ENCODE measurements around the gene ABL1. TPM values are rescaled to one million over a fixed set of nuclear protein-coding genes. Genes with fewer than 3 reads are reported as not detected.
A peak's percentile ranks its signal among the peaks of the same experiment; 100 is the strongest.

The ABL1 gene
- total RNA-seq, 6 experiments from 2014 or later: 56.0 to 63.5 (median 62.8) TPM

- no peak for TF ChIP-seq CTCF (IDR thresholded peaks at IDR 0.05)
- H3K4me3 Mint-ChIP-seq: no peak overlapping the region
- no peak for DNase-seq
- H3K27me3 Mint-ChIP-seq (ENCODE audit: insufficient read depth): no peaks in the 10 kb centered on the region
- peaks cover 7% of the 10 kb centered on the region for H3K9me3 Mint-ChIP-seq
- H3K36me3 Mint-ChIP-seq (ENCODE audit: low read depth): peaks cover 8% of the 10 kb centered on the region
- peaks cover 36% of the 10 kb centered on the region for H3K4me1 Mint-ChIP-seq (ENCODE audit: low read depth)
- H3K27ac Mint-ChIP-seq: peak overlapping the region; percentile 87
These were observed 11.6 kb upstream of the ABL1 start for GRCh38 chr9:130823435-130823834.

DNA sequence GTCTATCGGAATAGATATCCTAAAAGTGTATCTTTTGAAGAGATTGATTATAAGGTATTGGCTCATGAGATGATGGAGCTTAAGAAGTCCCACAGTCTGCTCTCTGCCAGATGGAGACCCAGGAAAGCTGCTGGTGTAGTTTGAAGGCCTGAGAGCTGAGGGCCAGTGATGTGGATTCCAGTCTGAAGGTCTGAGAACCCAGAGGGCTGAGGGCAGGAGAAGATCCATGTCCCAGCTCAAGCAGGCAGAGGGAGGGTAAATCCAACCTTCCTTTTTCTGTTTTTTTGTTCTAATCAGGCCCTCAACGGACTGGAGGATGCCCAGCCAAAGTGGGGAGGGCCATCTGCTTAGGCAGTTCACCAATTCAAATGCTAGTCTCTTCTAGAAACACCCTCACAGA lies 11.0 kb upstream of the ABL1 start:
- Mint-ChIP-seq H3K4me1 (ENCODE audit: low read depth) (peaks cover 36% of the 10 kb centered on the region), H3K27ac (peak overlapping the region; percentile 87), H3K27me3 (ENCODE audit: insufficient read depth) (no peaks in the 10 kb centered on the region), H3K36me3 (ENCODE audit: low read depth) (peaks cover 14% of the 10 kb centered on the region), H3K9me3 (peaks cover 13% of the 10 kb centered on the region), H3K4me3 (peak overlapping the region; percentile 72)
- TF ChIP-seq CTCF (IDR thresholded peaks at IDR 0.05): no peak
- no peak for DNase-seq

DNA sequence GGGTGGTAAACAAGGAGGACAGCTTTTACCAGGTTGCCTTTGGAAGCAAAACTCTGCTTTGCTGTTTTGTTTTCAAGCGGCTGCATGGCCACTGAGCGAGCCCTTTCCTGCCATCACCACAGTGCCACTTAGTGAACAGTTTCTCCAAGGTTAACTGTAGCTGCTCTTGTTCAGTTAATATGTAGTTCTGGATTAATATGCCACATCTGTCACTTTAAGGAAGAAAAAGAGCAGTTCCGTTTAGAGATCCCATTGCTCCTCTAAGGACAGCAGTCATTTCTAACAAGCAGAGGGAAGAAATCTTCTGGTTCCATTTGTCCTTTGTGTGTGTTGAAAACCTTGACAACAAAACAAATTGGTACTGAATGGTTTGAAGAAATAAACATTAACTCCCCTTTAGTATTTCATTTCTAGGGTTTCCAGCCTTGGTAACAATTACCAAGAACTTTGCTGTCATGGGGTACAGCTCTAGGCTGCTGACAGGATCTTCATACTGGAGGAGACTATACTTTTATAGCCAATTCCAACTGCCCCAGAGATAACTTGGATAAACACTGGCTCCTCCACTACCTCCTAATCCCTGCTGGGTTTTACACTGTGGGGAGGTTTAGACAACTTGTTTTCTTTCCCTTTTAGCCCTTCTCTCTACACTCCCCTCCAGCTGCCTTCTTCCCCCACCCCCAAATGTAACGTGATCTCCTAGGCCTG lies 10.3 kb upstream of the ABL1 start:
- Mint-ChIP-seq H3K4me3 (peak overlapping the region; percentile 72), H3K36me3 (ENCODE audit: low read depth) (peaks cover 14% of the 10 kb centered on the region), H3K9me3 (peaks cover 13% of the 10 kb centered on the region), H3K4me1 (ENCODE audit: low read depth) (peaks cover 36% of the 10 kb centered on the region), H3K27ac (peak overlapping the region; percentile 87), H3K27me3 (ENCODE audit: insufficient read depth) (no peaks in the 10 kb centered on the region; the same call in 1 of the 2 replicates)
- TF ChIP-seq CTCF (IDR thresholded peaks at IDR 0.05): no peak
- DNase-seq: peak; percentile 24

- TF ChIP-seq CTCF (IDR thresholded peaks at IDR 0.05): no peak
These were observed 9.8 kb upstream of the ABL1 start for GRCh38 chr9:130825351-130825651.

GRCh38 chr9:130825809-130826208 lies 9.2 kb upstream of the ABL1 start:
- TF ChIP-seq CTCF (IDR thresholded peaks at IDR 0.05): no peak
- H3K27ac Mint-ChIP-seq: peak overlapping the region; percentile 49; the same call in 1 of the 2 replicates
- no peak for DNase-seq
- H3K4me1 Mint-ChIP-seq (ENCODE audit: low read depth): peaks cover 40% of the 10 kb centered on the region
- peaks cover 13% of the 10 kb centered on the region for H3K9me3 Mint-ChIP-seq
- H3K27me3 Mint-ChIP-seq (ENCODE audit: insufficient read depth): no peaks in the 10 kb centered on the region; the same call in 1 of the 2 replicates
- no peak overlapping the region for H3K4me3 Mint-ChIP-seq
- peaks cover 14% of the 10 kb centered on the region for H3K36me3 Mint-ChIP-seq (ENCODE audit: low read depth)

More at GRCh38 chr9:130825351-130825651, 9.8 kb upstream of the ABL1 start:
- Mint-ChIP-seq H3K4me1 (ENCODE audit: low read depth) (peaks cover 37% of the 10 kb centered on the region), H3K27ac (peak overlapping the region; percentile 87), H3K4me3 (peak overlapping the region; percentile 72), H3K9me3 (peaks cover 13% of the 10 kb centered on the region), H3K27me3 (ENCODE audit: insufficient read depth) (no peaks in the 10 kb centered on the region; the same call in 1 of the 2 replicates), H3K36me3 (ENCODE audit: low read depth) (peaks cover 14% of the 10 kb centered on the region)
- no peak for DNase-seq
